Prostate gland (tissue), 2 donors: ENCODE measurements around the gene WWOX. TPM values are rescaled to one million over a fixed set of nuclear protein-coding genes. Genes with fewer than 3 reads are reported as not detected.

Experiments
- DNase-seq: peaks from one replicate; pipeline ENCODE4 v3.0.0-alpha.2; 2019; ENCODE audit warnings: low spot score
- H3K27ac ChIP-seq, 2 donors: fragments of 200-600 bp; sonication (generic); 2 replicates each; pipeline ENCODE4 v1.5.1; 2017 to 2019
- H3K27me3 ChIP-seq: fragments of 200-600 bp; sonication (generic); replicated peaks from 2 replicates; pipeline ENCODE4 v1.5.1; 2019; ENCODE audit not compliant: insufficient read depth
- H3K36me3 ChIP-seq, 2 donors: fragments of 200-600 bp; sonication (generic); 1 replicate in 1 of 2; 2 replicates in 1 of 2; pipeline versions ENCODE4 v1.5.1 to v1.8.1; 2017 to 2019
- H3K4me1 ChIP-seq: fragments of 200-600 bp; sonication (generic); replicated peaks from 2 replicates; pipeline ENCODE4 v1.5.1; 2019
- H3K4me3 ChIP-seq, 2 donors: fragments of 200-600 bp; sonication (generic); 2 replicates each; pipeline ENCODE4 v1.5.1; 2017 to 2019
- H3K9me3 ChIP-seq: fragments of 200-600 bp; sonication (generic); 2 replicates; pipeline ENCODE4 v1.5.1; 2017
- POLR2A ChIP-seq: fragments of 450-650 bp; IDR thresholded peaks from one replicate; pipeline ENCODE4 v1.6.1; 2016; ENCODE audit warnings: antibody characterized with exemption, mild to moderate bottlenecking
- POLR2AphosphoS5 ChIP-seq: sonication (generic); formaldehyde crosslinking; IDR thresholded peaks from one replicate; pipeline ENCODE4 v1.6.1; 2017; ENCODE audit warnings: antibody characterized with exemption
- WGBS: methylation state at CpG from one replicate; pipeline ENCODE4 v1.1.5; 2018; 5-methylcytosine and 5-hydroxymethylcytosine counted together
- intact Hi-C: fragments of 100-400 bp; cut with DNase I; formaldehyde crosslinking; loops from one replicate; pipeline ENCODE4 v1.14.2; 2022
- total RNA-seq, 2 donors: library from RNA; depleted of rRNA; stranded (reverse); fragments of >200 nt; gene quantifications; one replicate each; pipeline ENCODE4 v1.1.0, GENCODE V29; 2016
- TF ChIP-seq, protein P1 (sequence below), 4 experiments: fragments of 200-600 bp in 2 of 4; fragments of 450-650 bp in 2 of 4; sonication (generic) in 2 of 4; IDR thresholded peaks; 1 replicate in 3 of 4; 2 replicates in 1 of 4; pipeline ENCODE4 v1.5.1; 2016 to 2019; ENCODE audit warnings: antibody characterized with exemption in 4 of 4, mild to moderate bottlenecking in 2 of 4, moderate library complexity in 2 of 4

Gene WWOX
- total RNA-seq, 2 donors from 2014 or later: 93.2 to 99.4 TPM

DNA sequence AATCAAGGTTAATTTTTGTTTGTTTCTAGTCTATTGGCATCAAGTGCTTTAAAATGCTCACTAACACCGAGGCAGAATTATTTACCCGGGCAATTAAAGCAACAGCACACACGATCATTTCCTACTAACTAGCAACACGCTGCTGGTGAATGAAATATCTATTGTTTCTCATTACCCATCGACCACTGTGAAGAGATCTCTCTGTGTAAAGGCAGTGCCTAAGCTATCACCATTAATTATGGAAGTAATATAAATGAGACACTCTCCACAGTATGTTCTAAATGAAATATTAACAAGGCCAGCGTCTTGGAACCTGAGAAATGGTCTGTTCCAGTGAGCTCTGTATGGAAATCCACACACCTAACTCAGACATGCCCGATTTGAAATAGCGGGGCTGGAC is 1103.5 kb downstream of the WWOX start:
- H3K27me3 ChIP-seq: no peaks in the 10 kb centered on the region
- WGBS: 86% methylated on average over 8 of the region's 8 CpGs
- no peak for DNase-seq
- H3K27ac ChIP-seq: no peak overlapping the region
- no peak overlapping the region for H3K4me3 ChIP-seq
- H3K4me1 ChIP-seq: no peaks in the 10 kb centered on the region
- intact Hi-C loops: no loop called here
- TF ChIP-seq POLR2AphosphoS5 (no peak), POLR2A (no peak)
- TF ChIP-seq, protein P1, sequence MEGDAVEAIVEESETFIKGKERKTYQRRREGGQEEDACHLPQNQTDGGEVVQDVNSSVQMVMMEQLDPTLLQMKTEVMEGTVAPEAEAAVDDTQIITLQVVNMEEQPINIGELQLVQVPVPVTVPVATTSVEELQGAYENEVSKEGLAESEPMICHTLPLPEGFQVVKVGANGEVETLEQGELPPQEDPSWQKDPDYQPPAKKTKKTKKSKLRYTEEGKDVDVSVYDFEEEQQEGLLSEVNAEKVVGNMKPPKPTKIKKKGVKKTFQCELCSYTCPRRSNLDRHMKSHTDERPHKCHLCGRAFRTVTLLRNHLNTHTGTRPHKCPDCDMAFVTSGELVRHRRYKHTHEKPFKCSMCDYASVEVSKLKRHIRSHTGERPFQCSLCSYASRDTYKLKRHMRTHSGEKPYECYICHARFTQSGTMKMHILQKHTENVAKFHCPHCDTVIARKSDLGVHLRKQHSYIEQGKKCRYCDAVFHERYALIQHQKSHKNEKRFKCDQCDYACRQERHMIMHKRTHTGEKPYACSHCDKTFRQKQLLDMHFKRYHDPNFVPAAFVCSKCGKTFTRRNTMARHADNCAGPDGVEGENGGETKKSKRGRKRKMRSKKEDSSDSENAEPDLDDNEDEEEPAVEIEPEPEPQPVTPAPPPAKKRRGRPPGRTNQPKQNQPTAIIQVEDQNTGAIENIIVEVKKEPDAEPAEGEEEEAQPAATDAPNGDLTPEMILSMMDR (IDR thresholded peaks at IDR 0.05): no peak
- no peaks in the 10 kb centered on the region for H3K36me3 ChIP-seq
- no peaks in the 10 kb centered on the region for H3K9me3 ChIP-seq

DNA sequence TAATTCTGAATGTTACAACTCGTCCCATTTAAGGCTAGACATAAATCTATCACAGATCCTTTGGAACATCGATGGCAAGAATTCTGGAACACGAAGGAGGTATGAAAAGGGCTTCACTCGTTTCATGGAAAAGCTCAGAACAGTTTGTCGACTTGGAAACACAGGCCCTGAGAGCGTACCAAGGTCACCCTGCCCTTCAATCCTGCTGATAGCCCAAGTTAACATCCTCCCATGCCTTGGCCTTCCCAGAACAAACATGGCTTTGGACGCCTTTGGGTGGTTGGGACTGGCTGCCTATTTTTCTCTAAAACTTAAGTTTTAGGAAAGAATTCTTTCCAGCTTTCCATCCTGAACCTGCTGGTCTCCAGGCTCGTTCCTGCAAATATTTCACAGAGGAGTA is 1105.0 kb downstream of the WWOX start:
- no peak overlapping the region for H3K27ac ChIP-seq
- no peaks in the 10 kb centered on the region for H3K27me3 ChIP-seq
- H3K4me1 ChIP-seq: no peaks in the 10 kb centered on the region
- H3K4me3 ChIP-seq: no peak overlapping the region
- WGBS: 78% methylated on average over 8 of the region's 8 CpGs
- no peaks in the 10 kb centered on the region for H3K9me3 ChIP-seq
- TF ChIP-seq POLR2AphosphoS5 (no peak), POLR2A (no peak)
- TF ChIP-seq, protein P1 (IDR thresholded peaks at IDR 0.05): no peak
- intact Hi-C loops: no loop called here
- DNase-seq: no peak
- H3K36me3 ChIP-seq: no peaks in the 10 kb centered on the region

DNA sequence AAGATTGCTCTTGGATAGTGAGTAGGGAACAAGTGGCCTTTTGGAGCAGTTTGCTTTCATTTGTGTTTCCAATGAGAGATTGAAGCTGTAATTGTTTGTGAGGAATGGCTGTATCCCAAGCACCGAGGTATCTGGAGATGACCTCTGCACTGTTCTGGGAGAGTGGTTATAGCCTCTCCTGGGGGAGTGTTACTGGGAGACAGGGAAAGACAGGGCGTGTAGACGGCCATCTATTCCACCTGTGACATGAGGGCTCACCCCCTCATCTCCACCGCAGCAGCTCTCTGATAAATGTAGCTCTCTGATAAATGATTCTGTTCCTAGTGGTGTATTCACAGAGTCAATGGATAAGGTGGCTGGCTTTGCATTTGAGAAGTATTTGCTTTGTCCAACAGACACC is 1107.4 kb downstream of the WWOX start:
- Histone ChIP-seq H3K27me3 (no peaks in the 10 kb centered on the region), H3K4me1 (no peaks in the 10 kb centered on the region), H3K36me3 (no peaks in the 10 kb centered on the region), H3K4me3 (no peak overlapping the region), H3K27ac (no peak overlapping the region), H3K9me3 (no peaks in the 10 kb centered on the region)
- intact Hi-C loops: no loop called here
- DNase-seq: no peak
- TF ChIP-seq, protein P1 (IDR thresholded peaks at IDR 0.05): no peak
- TF ChIP-seq POLR2A (no peak), POLR2AphosphoS5 (no peak)
- 92% methylated on average over 4 of the region's 4 CpGs for WGBS

DNA sequence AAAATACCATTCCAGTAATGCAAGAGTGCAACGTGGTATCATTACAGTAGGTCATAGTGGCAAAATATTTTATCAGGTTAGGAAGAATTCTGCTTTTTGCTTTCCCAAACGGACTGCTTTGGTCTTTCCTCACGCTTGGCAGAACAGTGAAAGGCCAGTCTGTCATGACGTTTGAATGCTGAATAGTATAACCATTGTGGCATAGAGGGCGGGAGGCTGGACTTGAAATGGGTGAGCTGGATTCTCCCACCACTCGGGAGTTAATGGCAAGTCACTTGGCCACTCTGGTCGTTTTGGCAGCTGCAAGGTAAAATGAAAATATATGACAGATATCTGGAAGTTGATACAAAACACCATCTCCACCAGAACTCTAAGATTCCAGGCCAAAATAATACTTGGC is 1109.9 kb downstream of the WWOX start:
- H3K27me3 ChIP-seq: no peaks in the 10 kb centered on the region
- no peak overlapping the region for H3K27ac ChIP-seq
- TF ChIP-seq POLR2A: no peak
- TF ChIP-seq, protein P1 (IDR thresholded peaks at IDR 0.05): no peak
- TF ChIP-seq POLR2AphosphoS5: no peak
- H3K4me3 ChIP-seq: no peak overlapping the region
- no peak for DNase-seq
- no peaks in the 10 kb centered on the region for H3K4me1 ChIP-seq
- no peaks in the 10 kb centered on the region for H3K9me3 ChIP-seq
- H3K36me3 ChIP-seq: no peaks in the 10 kb centered on the region
- 77% methylated on average over 7 of the region's 7 CpGs for WGBS
- intact Hi-C loops: no loop called here

DNA sequence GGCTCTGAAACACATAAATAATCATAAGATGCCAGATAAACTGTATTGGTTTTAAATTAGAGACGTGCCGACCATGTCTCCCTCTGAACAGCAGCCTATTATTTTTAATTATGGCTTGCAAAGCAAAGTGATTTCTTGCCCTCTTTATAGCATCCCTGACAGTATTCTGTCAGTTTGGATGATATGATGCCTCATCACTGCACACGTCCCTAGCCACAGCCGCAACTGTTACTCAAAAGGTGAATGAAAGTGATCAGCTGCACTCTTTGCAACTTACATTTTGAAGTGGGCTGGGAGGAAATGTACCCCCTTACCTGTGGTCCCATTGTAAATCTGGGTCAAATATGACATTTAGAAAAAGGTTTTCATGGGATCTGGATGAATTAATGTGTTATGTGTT is 1111.2 kb downstream of the WWOX start:
- 71% methylated on average over 4 of the region's 4 CpGs for WGBS
- H3K4me1 ChIP-seq: no peaks in the 10 kb centered on the region
- H3K27ac ChIP-seq: no peak overlapping the region
- intact Hi-C loops: no loop called here
- H3K9me3 ChIP-seq: no peaks in the 10 kb centered on the region
- H3K27me3 ChIP-seq: no peaks in the 10 kb centered on the region
- DNase-seq: no peak
- H3K36me3 ChIP-seq: no peaks in the 10 kb centered on the region
- H3K4me3 ChIP-seq: no peak overlapping the region
- TF ChIP-seq POLR2A (no peak), POLR2AphosphoS5 (no peak)
- TF ChIP-seq, protein P1 (IDR thresholded peaks at IDR 0.05): no peak
